Measurements from ENCODE around the gene EMX1.

The EMX1 gene

GRCh38 chr2:72980535-72981217, 63.4 kb downstream of the EMX1 start:
- H3K4me3 ChIP-seq (ENCODE audit: low read depth, low read length), result no peak overlapping the region
- in situ Hi-C loops (cut with HindIII; ENCODE audit: low pct_ligation_motif_present, low sequenced_read_pairs), result no loop called here
- TF ChIP-seq CTCF (IDR thresholded peaks at IDR 0.05; ENCODE audit: low read depth, low read length, missing control alignments), result no peak
- no peaks in the 10 kb centered on the region for H3K27me3 ChIP-seq (replicated peaks)
- no peaks in the 10 kb centered on the region for H3K36me3 ChIP-seq (replicated peaks)
- H3K27ac ChIP-seq, result no peak overlapping the region
- DNase-seq, result peak; percentile 2

- in situ Hi-C loops (cut with HindIII; ENCODE audit: low pct_ligation_motif_present, low sequenced_read_pairs), result no loop called here
- H3K27ac ChIP-seq, result no peak overlapping the region
- TF ChIP-seq CTCF (IDR thresholded peaks at IDR 0.05; ENCODE audit: low read depth, low read length, missing control alignments), result no peak
- no peak for DNase-seq
- no peaks in the 10 kb centered on the region for H3K36me3 ChIP-seq (replicated peaks)
- no peak overlapping the region for H3K4me3 ChIP-seq (ENCODE audit: low read depth, low read length)
- H3K27me3 ChIP-seq (replicated peaks), result no peaks in the 10 kb centered on the region
Observed at GRCh38 chr2:72981536-72981935, 64.2 kb downstream of the EMX1 start.

- in situ Hi-C loops (cut with HindIII; ENCODE audit: low pct_ligation_motif_present, low sequenced_read_pairs), result no loop called here
- H3K4me3 ChIP-seq (ENCODE audit: low read depth, low read length), result no peak overlapping the region
- H3K36me3 ChIP-seq (replicated peaks), result no peaks in the 10 kb centered on the region
- H3K27me3 ChIP-seq (replicated peaks), result no peaks in the 10 kb centered on the region
- TF ChIP-seq CTCF (IDR thresholded peaks at IDR 0.05; ENCODE audit: low read depth, low read length, missing control alignments), result no peak
- DNase-seq, result no peak
- no peak overlapping the region for H3K27ac ChIP-seq
Observed at GRCh38 chr2:72982219-72982618, 64.9 kb downstream of the EMX1 start.

GRCh38 chr2:72982781-72983499, 65.6 kb downstream of the EMX1 start:
- H3K4me3 ChIP-seq (ENCODE audit: low read depth, low read length), result no peak overlapping the region
- H3K36me3 ChIP-seq (replicated peaks), result no peaks in the 10 kb centered on the region
- DNase-seq, result no peak
- H3K27ac ChIP-seq, result no peak overlapping the region
- no peak for TF ChIP-seq CTCF (IDR thresholded peaks at IDR 0.05; ENCODE audit: low read depth, low read length, missing control alignments)
- no peaks in the 10 kb centered on the region for H3K27me3 ChIP-seq (replicated peaks)
- in situ Hi-C loops (cut with HindIII; ENCODE audit: low pct_ligation_motif_present, low sequenced_read_pairs), result no loop called here

GRCh38 chr2:72983500-72984161, 66.3 kb downstream of the EMX1 start:
- no peaks in the 10 kb centered on the region for H3K36me3 ChIP-seq (replicated peaks)
- in situ Hi-C loops (cut with HindIII; ENCODE audit: low pct_ligation_motif_present, low sequenced_read_pairs), result no loop called here

More at GRCh38 chr2:72983500-72984161, 66.3 kb downstream of the EMX1 start:
- Histone ChIP-seq H3K4me3 (ENCODE audit: low read depth, low read length) (no peak overlapping the region), H3K27ac (no peak overlapping the region), H3K27me3 (replicated peaks) (no peaks in the 10 kb centered on the region)
- no peak for TF ChIP-seq CTCF (IDR thresholded peaks at IDR 0.05; ENCODE audit: low read depth, low read length, missing control alignments)
- DNase-seq, result no peak
